K562 (cell line): Measurements from ENCODE around the gene PLEKHA8. TPM values are rescaled to one million over a fixed set of nuclear protein-coding genes. Genes with fewer than 3 reads are reported as not detected.

Experiments
- CCNT2 ChIP-seq: IDR thresholded peaks from 2 replicates; pipeline ENCODE4 v1.6.1; 2011; ENCODE audit warnings: borderline replicate concordance, low read depth, mild to moderate bottlenecking, moderate library complexity, mixed read lengths, low read length; ENCODE audit not compliant: insufficient read length; ENCODE audit errors: extremely low read depth
- KDM1A ChIP-seq, 2 experiments: fragments of 450-650 bp; IDR thresholded peaks; 2 replicates each; pipeline ENCODE4 v1.6.1; 2016; ENCODE audit warnings: mild to moderate bottlenecking in 2 of 2
- KDM4B ChIP-seq, 2 experiments: fragments of 450-650 bp in 1 of 2; sonication (generic) in 1 of 2; IDR thresholded peaks; 2 replicates each; pipeline ENCODE4 v1.6.1; 2016 to 2017; ENCODE audit warnings: borderline replicate concordance in 2 of 2, antibody characterized with exemption in 1 of 2, low read depth in 1 of 2, mild to moderate bottlenecking in 1 of 2
- MAZ ChIP-seq, 2 experiments: fragments of 450-650 bp in 1 of 2; sonication (generic) in 1 of 2; formaldehyde crosslinking; IDR thresholded peaks in 1 of 2; conservative IDR thresholded peaks in 1 of 2; 2 replicates each; pipeline versions ENCODE4 v1.4.0 to v1.5.0; 2020; ENCODE audit warnings: mild to moderate bottlenecking in 1 of 2, missing genetic modification reagents in 1 of 2
- NFIC ChIP-seq: fragments of 450-650 bp; IDR thresholded peaks from 2 replicates; pipeline ENCODE4 v1.6.1; 2017; ENCODE audit warnings: mild to moderate bottlenecking, inconsistent platforms
- RBM22 ChIP-seq: fragments of 200-400 bp; formaldehyde crosslinking; IDR thresholded peaks from 2 replicates; pipeline ENCODE4 v1.6.1; 2018; ENCODE audit warnings: low read length, low read depth; ENCODE audit not compliant: poor library complexity, severe bottlenecking
- SIRT6 ChIP-seq: IDR thresholded peaks from one replicate; pipeline ENCODE4 v1.6.1; 2012; ENCODE audit warnings: low read depth, mild to moderate bottlenecking, control low read depth, inconsistent platforms, low read length, moderate library complexity
- SMARCA4 ChIP-seq: fragments of 450-650 bp; IDR thresholded peaks from 2 replicates; pipeline ENCODE4 v1.6.1; 2016
- STAT5A ChIP-seq: IDR thresholded peaks from 2 replicates; pipeline ENCODE4 v1.6.1; 2012; ENCODE audit warnings: low read length, inconsistent platforms, borderline replicate concordance
- TEAD2 ChIP-seq: fragments of 450-650 bp; IDR thresholded peaks from 2 replicates; pipeline ENCODE4 v1.6.1; 2016; ENCODE audit warnings: missing genetic modification characterization, control low read depth, missing compliant biosample characterization
- ZNF589 ChIP-seq: fragments of 200-800 bp; sonication (Bioruptor generic); IDR thresholded peaks from 2 replicates; pipeline ENCODE4 v1.6.1; 2016; ENCODE audit warnings: low read depth, missing genetic modification characterization, missing compliant biosample characterization
- polyA plus RNA-seq, 8 experiments: library from polyadenylated mRNA; depleted of rRNA in 4 of 8; stranded (reverse) in 5 of 8; unstranded in 3 of 8; fragments of >200 nt; fragmentation: Nextera tagmentation in 2 of 8; fragmentation: Illumina TruSeq in 1 of 8; extraction: Ambion mirVana in 2 of 8; extraction: Trizol in 1 of 8; gene quantifications; 2 replicates each; pipeline versions ENCODE4 v1.2.1 to v1.2.3, GENCODE V29; 2011 to 2014; ENCODE audit warnings: inconsistent platforms in 1 of 8, missing spikeins in 1 of 8
- total RNA-seq, 7 experiments: library from RNA; depleted of rRNA in 6 of 7; stranded (reverse); fragments of >200 nt in 6 of 7; fragmentation: Illumina TruSeq in 2 of 7; extraction: Trizol in 2 of 7; gene quantifications; 2 replicates each; pipeline versions ENCODE4 v1.2.1 to v1.2.3, GENCODE V29; 2011 to 2021; ENCODE audit warnings: low replicate concordance in 1 of 7
- TF ChIP-seq, protein P1 (sequence below): fragments of 200-800 bp; sonication (Bioruptor generic); IDR thresholded peaks from 2 replicates; pipeline ENCODE4 v1.6.1; 2017; ENCODE audit warnings: missing genetic modification characterization, missing compliant biosample characterization
- TF ChIP-seq, protein P2 (sequence below): sonication (generic); formaldehyde crosslinking; IDR thresholded peaks from 2 replicates; pipeline ENCODE4 v1.5.0; 2020; ENCODE audit warnings: missing genetic modification reagents
- TF ChIP-seq, protein P3 (sequence below), 2 experiments: fragments of 450-650 bp; formaldehyde crosslinking in 1 of 2; IDR thresholded peaks; 2 replicates each; pipeline versions ENCODE4 v1.4.0 to v1.6.1; 2014 to 2020; ENCODE audit warnings: mild to moderate bottlenecking in 2 of 2, borderline replicate concordance in 1 of 2, low read depth in 1 of 2

Gene PLEKHA8
- total and polyA plus RNA-seq, 9 of the 15 experiments (the other 6 are each of a cell fraction or from before 2014, with no cell fraction given) = 3.2 to 16.3 (median 11.8) TPM

DNA sequence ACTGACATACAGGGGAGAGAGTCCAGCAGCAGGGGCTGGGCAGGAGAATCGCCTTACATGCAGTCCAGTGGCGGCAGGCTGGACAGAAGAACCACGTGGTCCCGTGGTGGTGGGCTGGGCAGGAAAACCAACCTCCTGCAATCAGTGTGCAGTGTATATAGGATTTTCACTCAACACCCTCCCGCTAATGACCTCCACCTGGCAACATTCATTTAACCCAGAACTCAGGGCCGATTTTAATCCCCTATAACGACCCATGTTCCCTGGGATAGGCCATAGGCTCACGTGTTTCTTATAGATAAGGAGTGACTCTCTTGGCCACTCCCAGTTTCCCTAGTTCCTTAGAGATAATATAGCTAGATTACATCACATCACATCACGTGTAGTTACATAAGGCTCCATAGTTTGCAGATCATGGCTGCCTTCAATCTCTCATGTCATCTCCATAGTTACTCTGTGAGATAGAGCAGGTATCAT, 125.9 kb downstream of the PLEKHA8 start (continued):
- TF ChIP-seq, protein P1, sequence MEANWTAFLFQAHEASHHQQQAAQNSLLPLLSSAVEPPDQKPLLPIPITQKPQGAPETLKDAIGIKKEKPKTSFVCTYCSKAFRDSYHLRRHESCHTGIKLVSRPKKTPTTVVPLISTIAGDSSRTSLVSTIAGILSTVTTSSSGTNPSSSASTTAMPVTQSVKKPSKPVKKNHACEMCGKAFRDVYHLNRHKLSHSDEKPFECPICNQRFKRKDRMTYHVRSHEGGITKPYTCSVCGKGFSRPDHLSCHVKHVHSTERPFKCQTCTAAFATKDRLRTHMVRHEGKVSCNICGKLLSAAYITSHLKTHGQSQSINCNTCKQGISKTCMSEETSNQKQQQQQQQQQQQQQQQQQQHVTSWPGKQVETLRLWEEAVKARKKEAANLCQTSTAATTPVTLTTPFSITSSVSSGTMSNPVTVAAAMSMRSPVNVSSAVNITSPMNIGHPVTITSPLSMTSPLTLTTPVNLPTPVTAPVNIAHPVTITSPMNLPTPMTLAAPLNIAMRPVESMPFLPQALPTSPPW (CRISPR knock-in tag) = no peak
- TF ChIP-seq, protein P2, sequence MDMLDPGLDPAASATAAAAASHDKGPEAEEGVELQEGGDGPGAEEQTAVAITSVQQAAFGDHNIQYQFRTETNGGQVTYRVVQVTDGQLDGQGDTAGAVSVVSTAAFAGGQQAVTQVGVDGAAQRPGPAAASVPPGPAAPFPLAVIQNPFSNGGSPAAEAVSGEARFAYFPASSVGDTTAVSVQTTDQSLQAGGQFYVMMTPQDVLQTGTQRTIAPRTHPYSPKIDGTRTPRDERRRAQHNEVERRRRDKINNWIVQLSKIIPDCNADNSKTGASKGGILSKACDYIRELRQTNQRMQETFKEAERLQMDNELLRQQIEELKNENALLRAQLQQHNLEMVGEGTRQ = peak; percentile 70; the same call in 1 of the 2 replicates
- TF ChIP-seq STAT5A (peak; percentile 59; the same call in 1 of the 2 replicates), SIRT6 (no peak), SMARCA4 (peak; percentile 63; the same call in 1 of the 2 replicates), NFIC (peak; percentile 55; the same call in 1 of the 2 replicates), CCNT2 (peak; percentile 40), ZNF589 (0 out of 2 replicates have a peak, but pooled peaks have one; percentile 61), TEAD2 (no peak), KDM1A (IDR thresholded peaks at IDR 0.05) (peak; percentile 97), MAZ (CRISPR knock-in tag; conservative IDR thresholded peaks at IDR 0.05 in 1 of 2, IDR thresholded peaks at IDR 0.05 in 1 of 2) (0 out of 4 replicates have a peak, but pooled peaks of 1 of the 2 experiments have one; percentile 54), KDM4B (IDR thresholded peaks at IDR 0.05; ENCODE audit: borderline replicate concordance in 2 of 2, low read depth in 1 of 2) (no peak), RBM22 (no peak)
- TF ChIP-seq, protein P3, sequence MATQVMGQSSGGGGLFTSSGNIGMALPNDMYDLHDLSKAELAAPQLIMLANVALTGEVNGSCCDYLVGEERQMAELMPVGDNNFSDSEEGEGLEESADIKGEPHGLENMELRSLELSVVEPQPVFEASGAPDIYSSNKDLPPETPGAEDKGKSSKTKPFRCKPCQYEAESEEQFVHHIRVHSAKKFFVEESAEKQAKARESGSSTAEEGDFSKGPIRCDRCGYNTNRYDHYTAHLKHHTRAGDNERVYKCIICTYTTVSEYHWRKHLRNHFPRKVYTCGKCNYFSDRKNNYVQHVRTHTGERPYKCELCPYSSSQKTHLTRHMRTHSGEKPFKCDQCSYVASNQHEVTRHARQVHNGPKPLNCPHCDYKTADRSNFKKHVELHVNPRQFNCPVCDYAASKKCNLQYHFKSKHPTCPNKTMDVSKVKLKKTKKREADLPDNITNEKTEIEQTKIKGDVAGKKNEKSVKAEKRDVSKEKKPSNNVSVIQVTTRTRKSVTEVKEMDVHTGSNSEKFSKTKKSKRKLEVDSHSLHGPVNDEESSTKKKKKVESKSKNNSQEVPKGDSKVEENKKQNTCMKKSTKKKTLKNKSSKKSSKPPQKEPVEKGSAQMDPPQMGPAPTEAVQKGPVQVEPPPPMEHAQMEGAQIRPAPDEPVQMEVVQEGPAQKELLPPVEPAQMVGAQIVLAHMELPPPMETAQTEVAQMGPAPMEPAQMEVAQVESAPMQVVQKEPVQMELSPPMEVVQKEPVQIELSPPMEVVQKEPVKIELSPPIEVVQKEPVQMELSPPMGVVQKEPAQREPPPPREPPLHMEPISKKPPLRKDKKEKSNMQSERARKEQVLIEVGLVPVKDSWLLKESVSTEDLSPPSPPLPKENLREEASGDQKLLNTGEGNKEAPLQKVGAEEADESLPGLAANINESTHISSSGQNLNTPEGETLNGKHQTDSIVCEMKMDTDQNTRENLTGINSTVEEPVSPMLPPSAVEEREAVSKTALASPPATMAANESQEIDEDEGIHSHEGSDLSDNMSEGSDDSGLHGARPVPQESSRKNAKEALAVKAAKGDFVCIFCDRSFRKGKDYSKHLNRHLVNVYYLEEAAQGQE (IDR thresholded peaks at IDR 0.05; ENCODE audit: borderline replicate concordance) = peak; percentile 25; the same call in 1 of the 2 replicates
- TF ChIP-seq, protein P3 (CRISPR knock-in tag; IDR thresholded peaks at IDR 0.05; ENCODE audit: low read depth) = no peak
